Esophagus muscularis mucosa (tissue), 3 donors: ENCODE measurements around the gene FAS.

Experiments used
- POLR2A ChIP-seq: fragments of 450-650 bp; IDR thresholded peaks from one replicate; pipeline ENCODE4 v1.6.1; 2017; ENCODE audit warnings: antibody characterized with exemption, moderate library complexity, mild to moderate bottlenecking, low read depth
- POLR2AphosphoS5 ChIP-seq, 2 donors: sonication (generic); formaldehyde crosslinking; IDR thresholded peaks; one replicate each; pipeline ENCODE4 v1.6.1; 2017; ENCODE audit warnings: antibody characterized with exemption in 2 of 2
- TF ChIP-seq, protein P1 (sequence below), 3 experiments: fragments of 200-600 bp in 2 of 3; fragments of 450-650 bp in 1 of 3; sonication (generic) in 2 of 3; IDR thresholded peaks; one replicate each; pipeline ENCODE4 v1.5.1; 2017 to 2019; ENCODE audit warnings: antibody characterized with exemption in 3 of 3, mild to moderate bottlenecking in 2 of 3, moderate library complexity in 1 of 3

DNA sequence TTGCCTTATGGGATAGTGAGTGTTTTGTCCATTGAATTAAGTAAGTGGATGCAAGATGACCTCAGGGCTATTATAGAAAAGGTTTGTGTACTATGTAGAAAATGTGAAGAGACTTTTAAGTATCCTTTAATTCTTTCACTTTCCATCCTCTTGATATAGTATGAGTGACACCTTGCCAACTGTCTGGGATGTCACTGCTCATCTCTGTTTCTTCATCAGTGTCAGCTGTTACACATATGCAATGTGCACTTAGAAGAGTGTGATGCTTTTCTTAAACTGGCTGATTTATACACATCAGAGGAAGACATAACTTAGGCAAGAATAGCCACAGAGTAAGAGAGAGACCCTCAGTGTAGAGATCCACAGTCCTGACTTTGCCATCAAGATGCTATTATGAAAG lies 29.3 kb upstream of the FAS start:
- TF ChIP-seq, protein P1, sequence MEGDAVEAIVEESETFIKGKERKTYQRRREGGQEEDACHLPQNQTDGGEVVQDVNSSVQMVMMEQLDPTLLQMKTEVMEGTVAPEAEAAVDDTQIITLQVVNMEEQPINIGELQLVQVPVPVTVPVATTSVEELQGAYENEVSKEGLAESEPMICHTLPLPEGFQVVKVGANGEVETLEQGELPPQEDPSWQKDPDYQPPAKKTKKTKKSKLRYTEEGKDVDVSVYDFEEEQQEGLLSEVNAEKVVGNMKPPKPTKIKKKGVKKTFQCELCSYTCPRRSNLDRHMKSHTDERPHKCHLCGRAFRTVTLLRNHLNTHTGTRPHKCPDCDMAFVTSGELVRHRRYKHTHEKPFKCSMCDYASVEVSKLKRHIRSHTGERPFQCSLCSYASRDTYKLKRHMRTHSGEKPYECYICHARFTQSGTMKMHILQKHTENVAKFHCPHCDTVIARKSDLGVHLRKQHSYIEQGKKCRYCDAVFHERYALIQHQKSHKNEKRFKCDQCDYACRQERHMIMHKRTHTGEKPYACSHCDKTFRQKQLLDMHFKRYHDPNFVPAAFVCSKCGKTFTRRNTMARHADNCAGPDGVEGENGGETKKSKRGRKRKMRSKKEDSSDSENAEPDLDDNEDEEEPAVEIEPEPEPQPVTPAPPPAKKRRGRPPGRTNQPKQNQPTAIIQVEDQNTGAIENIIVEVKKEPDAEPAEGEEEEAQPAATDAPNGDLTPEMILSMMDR (IDR thresholded peaks at IDR 0.05) = no peak
- TF ChIP-seq POLR2A (no peak), POLR2AphosphoS5 (IDR thresholded peaks at IDR 0.05) (no peak)
